Immature natural killer cell (primary cell): ENCODE results near the gene METRNL. TPM values are rescaled to one million over a fixed set of nuclear protein-coding genes. Genes with fewer than 3 reads are reported as not detected.
"Not testable (repeated sequence)": the region's sequence is repeated elsewhere in the genome, so short reads cannot be mapped to it uniquely, and the experiment has no call there.

ENCODE experiments used
- DNase-seq, 3 donors: peaks; one replicate each; pipeline ENCODE4 v3.0.0; 2022; ENCODE audit warnings: mixed read lengths in 1 of 3
- H3K27ac Mint-ChIP-seq, 6 donors: one replicate each; pipeline ENCODE4 v1.8.0; 2020; ENCODE audit warnings: mixed read lengths in 6 of 6, mild to moderate bottlenecking in 5 of 6, inconsistent platforms in 4 of 6, moderate library complexity in 3 of 6
- H3K27me3 Mint-ChIP-seq, 3 donors: one replicate each; pipeline ENCODE4 v1.8.0; 2020 to 2021; ENCODE audit warnings: low read depth in 3 of 3, mild to moderate bottlenecking in 3 of 3, mixed read lengths in 3 of 3, moderate library complexity in 3 of 3, inconsistent platforms in 1 of 3
- H3K36me3 Mint-ChIP-seq, 3 donors: one replicate each; pipeline ENCODE4 v1.8.0; 2020; ENCODE audit warnings: mixed read lengths in 3 of 3, inconsistent platforms in 2 of 3, mild to moderate bottlenecking in 2 of 3
- H3K4me1 Mint-ChIP-seq, 2 donors: one replicate each; pipeline ENCODE4 v1.8.0; 2020; ENCODE audit warnings: inconsistent platforms in 2 of 2, mild to moderate bottlenecking in 2 of 2, mixed read lengths in 2 of 2, moderate library complexity in 1 of 2
- H3K4me3 Mint-ChIP-seq, 5 donors: one replicate each; pipeline ENCODE4 v1.8.0; 2020; ENCODE audit warnings: mild to moderate bottlenecking in 5 of 5, mixed read lengths in 5 of 5, inconsistent platforms in 3 of 5, moderate library complexity in 3 of 5
- H3K9me3 Mint-ChIP-seq, 6 donors: one replicate each; pipeline ENCODE4 v1.8.0; 2020; ENCODE audit warnings: mild to moderate bottlenecking in 6 of 6, mixed read lengths in 6 of 6, inconsistent platforms in 4 of 6, moderate library complexity in 3 of 6
- polyA plus RNA-seq, 3 donors: library from polyadenylated mRNA; unstranded; fragments of 300-500 nt; fragmentation: Illumina TruSeq; gene quantifications; one replicate each; pipeline ENCODE4 v1.2.3, GENCODE V29; 2021

METRNL gene
- polyA plus RNA-seq, 3 donors from 2014 or later, result 13.6 to 72.3 (median 49.2) TPM

GRCh38 chr17:83136931-83137330, 57.5 kb downstream of the METRNL start:
- H3K4me3 Mint-ChIP-seq, result no peak overlapping the region
- no peaks in the 10 kb centered on the region for H3K4me1 Mint-ChIP-seq
- H3K9me3 Mint-ChIP-seq, result no peaks in the 10 kb centered on the region
- no peak for DNase-seq
- H3K27me3 Mint-ChIP-seq, result peaks cover 7 to 12% (median 11%) of the 10 kb centered on the region in 3 donors
- no peaks in the 10 kb centered on the region for H3K36me3 Mint-ChIP-seq
- H3K27ac Mint-ChIP-seq, result peak overlapping the region in 1 of 6 donors; percentile 60

DNA sequence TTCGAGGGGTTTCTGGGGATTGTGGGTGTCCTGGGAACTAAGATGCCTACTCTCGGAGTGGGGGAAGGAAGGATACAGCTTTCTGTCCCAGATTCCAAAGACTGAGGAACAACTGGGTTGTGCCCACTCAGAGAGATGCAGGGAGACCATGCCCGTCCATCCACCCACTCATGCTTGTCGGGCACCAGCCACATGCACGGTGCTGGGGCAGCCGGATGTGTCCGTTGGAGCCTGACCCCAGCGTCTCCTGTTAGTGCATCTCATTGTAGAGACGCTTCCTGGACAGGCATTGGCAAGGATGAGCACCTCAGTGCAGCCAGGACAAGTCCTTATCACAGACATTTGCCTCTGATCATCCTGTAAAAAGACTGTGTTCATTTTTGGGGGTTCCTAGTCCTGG, 58.1 kb downstream of the METRNL start:
- Mint-ChIP-seq H3K4me3 (no peak overlapping the region), H3K27me3 (peaks cover 5 to 11% (median 6%) of the 10 kb centered on the region in 3 donors), H3K9me3 (no peaks in the 10 kb centered on the region), H3K36me3 (no peaks in the 10 kb centered on the region), H3K4me1 (no peaks in the 10 kb centered on the region), H3K27ac (no peak overlapping the region)
- DNase-seq, result no peak

DNA sequence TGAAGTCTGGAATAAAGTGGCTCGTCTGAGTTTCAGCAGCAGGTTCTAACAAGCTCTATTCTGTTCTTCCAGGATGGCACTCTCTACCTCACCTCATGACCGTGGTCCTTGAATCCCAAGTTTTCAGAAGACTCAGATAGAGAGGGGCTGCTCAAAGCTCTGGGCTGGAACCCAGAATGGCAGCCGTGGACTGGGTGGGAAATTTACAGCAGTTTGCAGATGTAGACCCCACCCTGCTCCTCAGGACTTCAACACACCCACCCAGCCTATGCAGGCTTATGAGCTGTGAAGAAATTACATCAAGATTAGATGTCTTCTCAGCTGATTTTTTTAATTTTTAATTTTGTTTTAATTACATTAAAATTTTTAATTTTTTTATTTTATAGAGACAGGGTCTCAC, 59.4 kb downstream of the METRNL start:
- Mint-ChIP-seq H3K4me1 (no peaks in the 10 kb centered on the region), H3K27ac (no peak overlapping the region), H3K27me3 (peaks cover under 1 to 7% (median 5%) of the 10 kb centered on the region in 3 donors), H3K4me3 (no peak overlapping the region), H3K9me3 (no peaks in the 10 kb centered on the region), H3K36me3 (no peaks in the 10 kb centered on the region)
- no peak for DNase-seq

GRCh38 chr17:83139541-83140248, 60.3 kb downstream of the METRNL start:
- not testable (repeated sequence) for H3K9me3 Mint-ChIP-seq, H3K4me1 Mint-ChIP-seq, H3K36me3 Mint-ChIP-seq, H3K27me3 Mint-ChIP-seq, H3K27ac Mint-ChIP-seq, H3K4me3 Mint-ChIP-seq, DNase-seq

GRCh38 chr17:83140249-83140566, 60.8 kb downstream of the METRNL start:
- H3K27me3 Mint-ChIP-seq, H3K4me1 Mint-ChIP-seq, H3K4me3 Mint-ChIP-seq, H3K27ac Mint-ChIP-seq, H3K36me3 Mint-ChIP-seq, DNase-seq, H3K9me3 Mint-ChIP-seq: not testable (repeated sequence)

GRCh38 chr17:83142619-83143018, 63.2 kb downstream of the METRNL start:
- H3K4me1 Mint-ChIP-seq, result no peaks in the 10 kb centered on the region
- H3K9me3 Mint-ChIP-seq, result no peaks in the 10 kb centered on the region
- no peak overlapping the region for H3K4me3 Mint-ChIP-seq
- H3K27me3 Mint-ChIP-seq, result peaks cover 3 to 5% (median 4%) of the 10 kb centered on the region in 3 donors
- H3K36me3 Mint-ChIP-seq, result no peaks in the 10 kb centered on the region
- H3K27ac Mint-ChIP-seq, result no peak overlapping the region
- DNase-seq, result no peak

GRCh38 chr17:83143817-83144231, 64.4 kb downstream of the METRNL start:
- Mint-ChIP-seq H3K4me3 (no peak overlapping the region), H3K27ac (peak overlapping the region in 1 of 6 donors; percentile 59), H3K36me3 (no peaks in the 10 kb centered on the region), H3K4me1 (no peaks in the 10 kb centered on the region), H3K27me3 (peaks cover 5 to 6% (median 5%) of the 10 kb centered on the region in 3 donors), H3K9me3 (no peaks in the 10 kb centered on the region)
- no peak for DNase-seq

Other genes with a start within 250 kb of the METRNL start
- gene ZNF750, start 239.6 kb upstream of the METRNL start, polyA plus RNA-seq, result under 1 TPM in 1 of 3 donors, not detected in 2; 0.11 TPM